Amniotic stem cell (primary cell): Measurements from ENCODE around the gene RNF19B.
"Not testable (repeated sequence)": the region's sequence is repeated elsewhere in the genome, so short reads cannot be mapped to it uniquely, and the experiment has no call there.

Experiments
- DNase-seq: peaks from one replicate; lab custom pipeline; 2025; lab: John Stamatoyannopoulos, UW

The RNF19B gene

GRCh38 chr1:32964461-32965250, at the start of gene RNF19B:
TSS of gene RNF19B (minus strand) at chr1:32964809. CDS start at chr1:32964685, 124 bp downstream.
- DNase-seq = peak; percentile 86

- no peak for DNase-seq
These were observed 49.2 kb upstream of the RNF19B start for GRCh38 chr1:33013791-33014190.

GRCh38 chr1:33012165-33012564, 47.6 kb upstream of the RNF19B start:
- no peak for DNase-seq

- DNase-seq = no peak
These were observed 46.5 kb upstream of the RNF19B start for GRCh38 chr1:33010932-33011731.

GRCh38 chr1:33009561-33009960, 45.0 kb upstream of the RNF19B start:
- no peak for DNase-seq

- DNase-seq = no peak
These were observed 43.7 kb upstream of the RNF19B start for GRCh38 chr1:33008051-33008914.

- DNase-seq = peak; percentile 93
These were observed 42.8 kb upstream of the RNF19B start for GRCh38 chr1:33007190-33008050.

- DNase-seq = no peak
These were observed 41.3 kb upstream of the RNF19B start for GRCh38 chr1:33005838-33006421.

GRCh38 chr1:33005117-33005837, 40.7 kb upstream of the RNF19B start:
- no peak for DNase-seq

GRCh38 chr1:33004613-33005012, 40.0 kb upstream of the RNF19B start:
- no peak for DNase-seq

- no peak for DNase-seq
These were observed 39.0 kb upstream of the RNF19B start for GRCh38 chr1:33003657-33004056.

- DNase-seq = no peak
These were observed 37.4 kb upstream of the RNF19B start for GRCh38 chr1:33002006-33002405.

GRCh38 chr1:33001282-33001681, 36.7 kb upstream of the RNF19B start:
- DNase-seq = no peak

- DNase-seq = no peak
These were observed 35.9 kb upstream of the RNF19B start for GRCh38 chr1:33000427-33001026.

- DNase-seq = no peak
These were observed 34.4 kb upstream of the RNF19B start for GRCh38 chr1:32998997-32999396.

GRCh38 chr1:32998064-32998463, 33.5 kb upstream of the RNF19B start:
- no peak for DNase-seq

GRCh38 chr1:32997381-32997891, 32.8 kb upstream of the RNF19B start:
- DNase-seq = no peak

GRCh38 chr1:32993324-32993636, 28.7 kb upstream of the RNF19B start:
- not testable (repeated sequence) for DNase-seq

- DNase-seq = peak; percentile 50
These were observed 28.1 kb upstream of the RNF19B start for GRCh38 chr1:32992489-32993323.
